H9 (cell line): ENCODE data around the gene CREB5. TPM values are rescaled to one million over a fixed set of nuclear protein-coding genes. Genes with fewer than 3 reads are reported as not detected.

Experiments used
- DNase-seq: peaks from one replicate; pipeline ENCODE4 v3.0.0-alpha.2; 2017
- H2AFZ ChIP-seq: one replicate; pipeline ENCODE4 v1.6.1; 2013; ENCODE audit warnings: mild to moderate bottlenecking, low read length, control low read depth, moderate library complexity
- H2AK5ac ChIP-seq: 2 replicates; pipeline ENCODE4 v1.6.1; 2013; ENCODE audit warnings: low read length, control low read depth, mixed read lengths; ENCODE audit not compliant: insufficient read length
- H2BK120ac ChIP-seq: one replicate; pipeline ENCODE4 v1.6.1; 2013; ENCODE audit warnings: low read depth, mild to moderate bottlenecking, low read length, control low read depth, inconsistent platforms; ENCODE audit not compliant: poor library complexity, severe bottlenecking
- H2BK12ac ChIP-seq: 2 replicates; pipeline ENCODE4 v1.6.1; 2013; ENCODE audit warnings: low read length, control low read depth, mixed read lengths, low read depth; ENCODE audit not compliant: insufficient read length
- H2BK15ac ChIP-seq: 2 replicates; pipeline ENCODE4 v1.6.1; 2013; ENCODE audit warnings: low read depth, low read length, control low read depth
- H2BK20ac ChIP-seq: one replicate; pipeline ENCODE4 v1.6.1; 2013; ENCODE audit warnings: low read depth, mild to moderate bottlenecking, low read length, control low read depth, inconsistent platforms; ENCODE audit not compliant: poor library complexity, severe bottlenecking
- H2BK5ac ChIP-seq: 2 replicates; pipeline ENCODE4 v1.6.1; 2013; ENCODE audit warnings: low read length, control low read depth, mixed read lengths; ENCODE audit not compliant: insufficient read length
- H3K14ac ChIP-seq: 2 replicates; pipeline ENCODE4 v1.6.1; 2013; ENCODE audit warnings: low read length, control low read depth; ENCODE audit not compliant: insufficient read depth
- H3K18ac ChIP-seq: 2 replicates; pipeline ENCODE4 v1.6.1; 2013; ENCODE audit warnings: low read depth, mild to moderate bottlenecking, mixed read lengths, low read length, control low read depth; ENCODE audit not compliant: insufficient read length
- H3K23ac ChIP-seq: 2 replicates; pipeline ENCODE4 v1.6.1; 2013; ENCODE audit warnings: low read length, control low read depth, mixed read lengths, low read depth; ENCODE audit not compliant: insufficient read length
- H3K23me2 ChIP-seq: 2 replicates; pipeline ENCODE4 v1.6.1; 2013; ENCODE audit warnings: low read depth, mild to moderate bottlenecking, mixed read lengths, low read length, control low read depth; ENCODE audit not compliant: insufficient read length, poor library complexity, severe bottlenecking
- H3K27ac ChIP-seq: 2 replicates; pipeline ENCODE4 v1.5.1; 2013; ENCODE audit warnings: low read length, control low read depth, mixed read lengths, low read depth; ENCODE audit not compliant: insufficient read length
- H3K27me3 ChIP-seq: 2 replicates; pipeline ENCODE4 v1.6.1; 2013; ENCODE audit warnings: low read length, control low read depth, inconsistent platforms; ENCODE audit not compliant: insufficient read depth
- H3K4ac ChIP-seq: 2 replicates; pipeline ENCODE4 v1.6.1; 2013; ENCODE audit warnings: low read depth, mild to moderate bottlenecking, control low read depth, inconsistent platforms, low read length, moderate library complexity
- H3K4me1 ChIP-seq: 2 replicates; pipeline ENCODE4 v1.6.1; 2013; ENCODE audit warnings: low read length, control low read depth, inconsistent platforms; ENCODE audit not compliant: insufficient read depth
- H3K4me2 ChIP-seq: 2 replicates; pipeline ENCODE4 v1.6.1; 2013; ENCODE audit warnings: low read length, control low read depth, mixed read lengths; ENCODE audit not compliant: insufficient read length, insufficient read depth
- H3K56ac ChIP-seq: 2 replicates; pipeline ENCODE4 v1.6.1; 2013; ENCODE audit warnings: low read depth, mild to moderate bottlenecking, mixed read lengths, low read length, control low read depth; ENCODE audit not compliant: insufficient read length
- H3K79me1 ChIP-seq: 2 replicates; pipeline ENCODE4 v1.6.1; 2013; ENCODE audit warnings: low read depth, mild to moderate bottlenecking, moderate library complexity, low read length, control low read depth, inconsistent platforms; ENCODE audit not compliant: insufficient read depth, poor library complexity, severe bottlenecking
- H3K79me2 ChIP-seq: 2 replicates; pipeline ENCODE4 v1.6.1; 2013; ENCODE audit warnings: low read length, control low read depth, inconsistent platforms; ENCODE audit not compliant: insufficient read depth
- H3K9ac ChIP-seq: 2 replicates; pipeline ENCODE4 v1.6.1; 2013; ENCODE audit warnings: low read length, control low read depth, mixed read lengths; ENCODE audit not compliant: insufficient read length; ENCODE audit errors: extremely low read depth
- H3K9me3 ChIP-seq: one replicate; pipeline ENCODE4 v1.6.1; 2013; ENCODE audit warnings: low read depth, low read length, inconsistent platforms; ENCODE audit not compliant: control insufficient read depth
- H3T11ph ChIP-seq: one replicate; pipeline ENCODE4 v1.6.1; 2013; ENCODE audit warnings: mild to moderate bottlenecking, low read length, control low read depth, inconsistent platforms
- H4K20me1 ChIP-seq: one replicate; pipeline ENCODE4 v1.6.1; 2013; ENCODE audit not compliant: control insufficient read depth, insufficient read length, insufficient read depth
- H4K5ac ChIP-seq: 2 replicates; pipeline ENCODE4 v1.6.1; 2013; ENCODE audit warnings: low read depth, mild to moderate bottlenecking, mixed read lengths, low read length, control low read depth; ENCODE audit not compliant: insufficient read length
- H4K8ac ChIP-seq: replicated peaks from 2 replicates; pipeline ENCODE4 v1.6.1; 2013; ENCODE audit warnings: low read length, control low read depth, mixed read lengths, low read depth; ENCODE audit not compliant: insufficient read length
- H4K91ac ChIP-seq: 2 replicates; pipeline ENCODE4 v1.6.1; 2013; ENCODE audit warnings: low read depth, mild to moderate bottlenecking, moderate library complexity, mixed read lengths, low read length, control low read depth; ENCODE audit not compliant: insufficient read length
- H3K27ac Mint-ChIP-seq, 3 experiments: 2 replicates in 2 of 3; 3 replicates in 1 of 3; pipeline ENCODE4 v1.8.0; 2020 to 2021; ENCODE audit warnings: mixed read lengths in 3 of 3, mild to moderate bottlenecking in 1 of 3, moderate library complexity in 1 of 3
- H3K27me3 Mint-ChIP-seq: 2 replicates; pipeline ENCODE4 v1.8.0; 2021; ENCODE audit warnings: low read depth, mild to moderate bottlenecking, moderate library complexity, mixed read lengths
- H3K36me3 Mint-ChIP-seq, 3 experiments: 2 replicates in 2 of 3; 3 replicates in 1 of 3; pipeline ENCODE4 v1.8.0; 2020 to 2021; ENCODE audit warnings: low read depth in 3 of 3, mixed read lengths in 3 of 3; ENCODE audit not compliant: insufficient read depth in 1 of 3
- H3K4me1 Mint-ChIP-seq, 2 experiments: 2 replicates each; pipeline ENCODE4 v1.8.0; 2020; ENCODE audit warnings: mixed read lengths in 2 of 2
- H3K4me3 Mint-ChIP-seq, 2 experiments: 2 replicates in 1 of 2; 3 replicates in 1 of 2; pipeline ENCODE4 v1.8.0; 2020 to 2021; ENCODE audit warnings: mild to moderate bottlenecking in 2 of 2, mixed read lengths in 2 of 2, moderate library complexity in 1 of 2
- H3K9me3 Mint-ChIP-seq, 2 experiments: 2 replicates in 1 of 2; 3 replicates in 1 of 2; pipeline ENCODE4 v1.8.0; 2020; ENCODE audit warnings: mild to moderate bottlenecking in 2 of 2, mixed read lengths in 2 of 2, moderate library complexity in 1 of 2
- WGBS: extraction: QIAGEN DNeasy Blood & Tissue Kit; methylation state at CpG from one replicate; pipeline ENCODE4 v1.1.7; 2013; ENCODE audit warnings: missing lambda C conversion rate, low lambda C conversion rate, mixed read lengths; ENCODE audit not compliant: insufficient read length; ENCODE audit errors: extremely low coverage; 5-methylcytosine and 5-hydroxymethylcytosine counted together
- total RNA-seq: library from RNA; stranded (reverse); gene quantifications from 2 replicates; pipeline ENCODE4 v1.2.1, GENCODE V29; 2021
- TF ChIP-seq, protein P1 (sequence below): fragments of 200-600 bp; sonication (generic); conservative IDR thresholded peaks from 3 replicates; pipeline ENCODE4 v1.8.0; 2021; ENCODE audit warnings: antibody characterized with exemption, mild to moderate bottlenecking

Gene CREB5
- total RNA-seq, 1 experiment from 2014 or later = 4.0 TPM

DNA sequence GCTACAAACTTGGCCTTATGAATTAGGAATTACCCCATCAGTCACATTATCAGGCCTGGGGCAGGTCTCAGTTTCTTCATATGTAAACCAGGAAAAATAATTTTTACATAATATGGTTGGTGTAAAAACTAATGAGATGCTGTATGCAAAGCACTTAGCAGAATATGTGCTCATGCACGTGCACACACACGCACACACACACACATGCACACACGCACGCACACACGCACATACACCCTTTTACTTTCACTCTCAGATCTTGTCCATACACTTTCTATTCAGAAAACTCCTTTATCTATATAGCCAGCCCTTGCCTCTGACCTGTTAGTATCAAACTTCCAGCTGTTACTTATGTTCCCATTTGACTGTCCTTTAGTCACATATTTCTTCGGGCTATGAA, 92.7 kb downstream of the CREB5 start:
- Histone ChIP-seq H3K9me3 (no peaks in the 10 kb centered on the region), H3K56ac (no peak overlapping the region), H3K4ac (no peak overlapping the region), H4K8ac (no peak overlapping the region), H3K27me3 (no peaks in the 10 kb centered on the region), H3K27ac (no peak overlapping the region), H3K4me1 (no peaks in the 10 kb centered on the region), H3K14ac (no peak overlapping the region), H2BK12ac (no peak overlapping the region), H3K79me1 (no peaks in the 10 kb centered on the region), H3K9ac (no peak overlapping the region), H3K23me2 (no peaks in the 10 kb centered on the region), H2AFZ (no peak overlapping the region), H3K23ac (no peak overlapping the region), H2BK120ac (no peak overlapping the region), H2AK5ac (no peak overlapping the region), H4K5ac (no peak overlapping the region), H4K91ac (no peak overlapping the region), H2BK5ac (no peak overlapping the region), H3K18ac (no peak overlapping the region), H3T11ph (no peak overlapping the region), H2BK15ac (no peak overlapping the region), H3K79me2 (no peaks in the 10 kb centered on the region), H2BK20ac (no peak overlapping the region), H4K20me1 (no peaks in the 10 kb centered on the region), H3K4me2 (no peak overlapping the region)
- H3K9me3 Mint-ChIP-seq = no peaks in the 10 kb centered on the region
- peaks cover 5 to 7% of the 10 kb centered on the region in 2 experiments; a peak in 2 of 4 replicates for H3K4me1 Mint-ChIP-seq
- no CpG with 5 or more reads among the region's 6 CpGs for WGBS
- no peak overlapping the region for H3K4me3 Mint-ChIP-seq
- H3K27ac Mint-ChIP-seq = no peak overlapping the region
- TF ChIP-seq, protein P1, sequence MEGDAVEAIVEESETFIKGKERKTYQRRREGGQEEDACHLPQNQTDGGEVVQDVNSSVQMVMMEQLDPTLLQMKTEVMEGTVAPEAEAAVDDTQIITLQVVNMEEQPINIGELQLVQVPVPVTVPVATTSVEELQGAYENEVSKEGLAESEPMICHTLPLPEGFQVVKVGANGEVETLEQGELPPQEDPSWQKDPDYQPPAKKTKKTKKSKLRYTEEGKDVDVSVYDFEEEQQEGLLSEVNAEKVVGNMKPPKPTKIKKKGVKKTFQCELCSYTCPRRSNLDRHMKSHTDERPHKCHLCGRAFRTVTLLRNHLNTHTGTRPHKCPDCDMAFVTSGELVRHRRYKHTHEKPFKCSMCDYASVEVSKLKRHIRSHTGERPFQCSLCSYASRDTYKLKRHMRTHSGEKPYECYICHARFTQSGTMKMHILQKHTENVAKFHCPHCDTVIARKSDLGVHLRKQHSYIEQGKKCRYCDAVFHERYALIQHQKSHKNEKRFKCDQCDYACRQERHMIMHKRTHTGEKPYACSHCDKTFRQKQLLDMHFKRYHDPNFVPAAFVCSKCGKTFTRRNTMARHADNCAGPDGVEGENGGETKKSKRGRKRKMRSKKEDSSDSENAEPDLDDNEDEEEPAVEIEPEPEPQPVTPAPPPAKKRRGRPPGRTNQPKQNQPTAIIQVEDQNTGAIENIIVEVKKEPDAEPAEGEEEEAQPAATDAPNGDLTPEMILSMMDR = no peak
- no peaks in the 10 kb centered on the region for H3K36me3 Mint-ChIP-seq
- no peak for DNase-seq
- no peaks in the 10 kb centered on the region for H3K27me3 Mint-ChIP-seq
